Neural progenitor cell (in vitro differentiated cells): ENCODE measurements around the gene LMF1. TPM values are rescaled to one million over a fixed set of nuclear protein-coding genes. Genes with fewer than 3 reads are reported as not detected.
A peak's percentile ranks its signal among the peaks of the same experiment; 100 is the strongest.

Experiments
- DNase-seq: peaks from one replicate; pipeline ENCODE4 v3.0.0-alpha.2; 2016; ENCODE audit warnings: low spot score
- H2AFZ ChIP-seq: fragments of 200-600 bp; sonication (generic); replicated peaks from 2 replicates; pipeline ENCODE4 v1.6.1; 2016; ENCODE audit warnings: antibody characterized with exemption
- H3F3A ChIP-seq: fragments of 200-600 bp; sonication (generic); 2 replicates; pipeline ENCODE4 v1.6.1; 2016; ENCODE audit warnings: antibody characterized with exemption, low read depth
- H3K27ac ChIP-seq: fragments of 200-600 bp; sonication (generic); 2 replicates; pipeline ENCODE4 v1.5.1; 2016; ENCODE audit warnings: mild to moderate bottlenecking
- H3K27me3 ChIP-seq: fragments of 200-600 bp; sonication (generic); 2 replicates; pipeline ENCODE4 v1.6.1; 2016; ENCODE audit warnings: mild to moderate bottlenecking, moderate library complexity
- H3K36me3 ChIP-seq: fragments of 200-600 bp; sonication (generic); 2 replicates; pipeline ENCODE4 v1.5.1; 2016
- H3K4me1 ChIP-seq: fragments of 200-600 bp; sonication (generic); 2 replicates; pipeline ENCODE4 v1.6.1; 2016; ENCODE audit warnings: mixed run types
- H3K4me2 ChIP-seq: fragments of 200-600 bp; sonication (generic); 2 replicates; pipeline ENCODE4 v1.6.1; 2016
- H3K4me3 ChIP-seq: fragments of 200-600 bp; sonication (generic); 2 replicates; pipeline ENCODE4 v1.5.1; 2016
- H3K79me2 ChIP-seq: fragments of 200-600 bp; sonication (generic); 2 replicates; pipeline ENCODE4 v1.6.1; 2016; ENCODE audit warnings: low read depth
- H3K9ac ChIP-seq: fragments of 200-600 bp; sonication (generic); 2 replicates; pipeline ENCODE4 v1.6.1; 2016
- H3K9me3 ChIP-seq: fragments of 200-600 bp; sonication (generic); 2 replicates; pipeline ENCODE4 v1.5.1; 2016; ENCODE audit warnings: low read depth
- H4K20me1 ChIP-seq: fragments of 200-600 bp; sonication (generic); 2 replicates; pipeline ENCODE4 v1.6.1; 2016; ENCODE audit warnings: low read depth
- H3K27ac Mint-ChIP-seq: 3 replicates; pipeline ENCODE4 v1.8.0; 2021; ENCODE audit warnings: mixed read lengths
- H3K27me3 Mint-ChIP-seq: 2 replicates; pipeline ENCODE4 v1.8.0; 2022; ENCODE audit warnings: low read depth, mild to moderate bottlenecking, inconsistent platforms, moderate library complexity, mixed read lengths; ENCODE audit not compliant: insufficient read depth
- H3K36me3 Mint-ChIP-seq: 3 replicates; pipeline ENCODE4 v1.8.0; 2021; ENCODE audit warnings: mixed read lengths
- H3K4me1 Mint-ChIP-seq: 3 replicates; pipeline ENCODE4 v1.8.0; 2021; ENCODE audit warnings: mixed read lengths
- H3K4me3 Mint-ChIP-seq: 3 replicates; pipeline ENCODE4 v1.8.0; 2021; ENCODE audit warnings: mild to moderate bottlenecking, moderate library complexity, mixed read lengths
- H3K9me3 Mint-ChIP-seq: 3 replicates; pipeline ENCODE4 v1.8.0; 2020; ENCODE audit warnings: mixed read lengths
- CTCF ChIP-seq: fragments of 200-600 bp; sonication (generic); IDR thresholded peaks from 2 replicates; pipeline ENCODE4 v1.5.1; 2017; ENCODE audit warnings: antibody characterized with exemption, mild to moderate bottlenecking
- EZH2 ChIP-seq: fragments of 200-600 bp; sonication (generic); IDR thresholded peaks from 2 replicates; pipeline ENCODE4 v1.6.1; 2017; ENCODE audit warnings: antibody characterized with exemption, mild to moderate bottlenecking, moderate library complexity
- EZH2phosphoT487 ChIP-seq: fragments of 200-600 bp; sonication (generic); IDR thresholded peaks from 2 replicates; pipeline ENCODE4 v1.6.1; 2017; ENCODE audit warnings: antibody characterized with exemption
- total RNA-seq: library from RNA; depleted of rRNA; stranded (reverse); fragments of >200 nt; gene quantifications from 2 replicates; pipeline ENCODE4 v1.2.3, GENCODE V29; 2015; ENCODE audit warnings: low replicate concordance

Gene LMF1
- total RNA-seq, 1 donor from 2014 or later: 3.4 TPM

- H3K4me3 Mint-ChIP-seq: no peak overlapping the region
- DNase-seq: no peak
- Histone ChIP-seq H3F3A (no peaks in the 10 kb centered on the region), H2AFZ (no peak overlapping the region), H3K79me2 (no peaks in the 10 kb centered on the region), H3K9ac (no peak overlapping the region), H3K27ac (no peak overlapping the region), H3K27me3 (no peaks in the 10 kb centered on the region), H4K20me1 (peaks cover 2% of the 10 kb centered on the region), H3K4me3 (no peak overlapping the region), H3K36me3 (no peaks in the 10 kb centered on the region), H3K4me1 (no peaks in the 10 kb centered on the region), H3K4me2 (no peak overlapping the region), H3K9me3 (no peaks in the 10 kb centered on the region)
- peaks cover 7% of the 10 kb centered on the region for H3K4me1 Mint-ChIP-seq
- TF ChIP-seq EZH2 (no peak), EZH2phosphoT487 (no peak), CTCF (no peak)
- peak overlapping the region; percentile 37 for H3K27ac Mint-ChIP-seq
- H3K36me3 Mint-ChIP-seq: peaks cover 38% of the 10 kb centered on the region
- peaks cover 18% of the 10 kb centered on the region for H3K9me3 Mint-ChIP-seq
- peaks cover 3% of the 10 kb centered on the region for H3K27me3 Mint-ChIP-seq
Observed at GRCh38 chr16:908526-909155, 62.1 kb downstream of the LMF1 start.

- Histone ChIP-seq H3K9ac (no peak overlapping the region), H3K27ac (no peak overlapping the region), H4K20me1 (peaks cover 2% of the 10 kb centered on the region), H3K4me2 (no peak overlapping the region), H3K27me3 (no peaks in the 10 kb centered on the region), H3K79me2 (no peaks in the 10 kb centered on the region), H2AFZ (no peak overlapping the region), H3K9me3 (no peaks in the 10 kb centered on the region), H3K36me3 (no peaks in the 10 kb centered on the region), H3K4me3 (no peak overlapping the region), H3K4me1 (no peaks in the 10 kb centered on the region), H3F3A (no peaks in the 10 kb centered on the region)
- H3K27ac Mint-ChIP-seq: no peak overlapping the region
- peaks cover 18% of the 10 kb centered on the region for H3K9me3 Mint-ChIP-seq
- H3K4me3 Mint-ChIP-seq: no peak overlapping the region
- H3K36me3 Mint-ChIP-seq: peaks cover 38% of the 10 kb centered on the region
- H3K27me3 Mint-ChIP-seq: peaks cover 3% of the 10 kb centered on the region
- no peak for DNase-seq
- peaks cover 7% of the 10 kb centered on the region for H3K4me1 Mint-ChIP-seq
- TF ChIP-seq EZH2: no peak
Observed at GRCh38 chr16:907842-908241, 62.9 kb downstream of the LMF1 start.

GRCh38 chr16:907361-907760, 63.4 kb downstream of the LMF1 start:
- no peak overlapping the region for H3K9ac ChIP-seq
- H3K4me3 ChIP-seq: no peak overlapping the region
- DNase-seq: no peak

More at GRCh38 chr16:907361-907760, 63.4 kb downstream of the LMF1 start:
- H3K9me3 ChIP-seq: no peaks in the 10 kb centered on the region
- H3K36me3 ChIP-seq: no peaks in the 10 kb centered on the region
- TF ChIP-seq EZH2phosphoT487 (no peak), EZH2 (no peak), CTCF (no peak)
- Mint-ChIP-seq H3K4me3 (no peak overlapping the region), H3K4me1 (peaks cover 7% of the 10 kb centered on the region), H3K36me3 (peaks cover 38% of the 10 kb centered on the region), H3K9me3 (peaks cover 18% of the 10 kb centered on the region), H3K27ac (no peak overlapping the region), H3K27me3 (peaks cover 3% of the 10 kb centered on the region)
- no peak overlapping the region for H3K4me2 ChIP-seq
- H4K20me1 ChIP-seq: peaks cover 2% of the 10 kb centered on the region
- H3F3A ChIP-seq: no peaks in the 10 kb centered on the region
- H3K27me3 ChIP-seq: no peaks in the 10 kb centered on the region
- H3K79me2 ChIP-seq: no peaks in the 10 kb centered on the region
- no peaks in the 10 kb centered on the region for H3K4me1 ChIP-seq
- H3K27ac ChIP-seq: no peak overlapping the region
- no peak overlapping the region for H2AFZ ChIP-seq
